GM23338 (cell line): ENCODE results near the gene MMP13. TPM values are rescaled to one million over a fixed set of nuclear protein-coding genes. Genes with fewer than 3 reads are reported as not detected.
A peak's percentile ranks its signal among the peaks of the same experiment; 100 is the strongest.

ENCODE experiments used
- ATAC-seq: fragments of 200-7000 bp; cut with Tn5 transposase; 3 replicates; pipeline ENCODE4 v1.9.1; 2020
- DNase-seq: peaks from one replicate; pipeline ENCODE4 v3.0.0-alpha.2; 2015; ENCODE audit warnings: low spot score
- H2AFZ ChIP-seq: fragments of 200-600 bp; sonication (generic); 2 replicates; pipeline ENCODE4 v1.8.0; 2016; ENCODE audit warnings: antibody characterized with exemption, mild to moderate bottlenecking, moderate library complexity
- H3F3A ChIP-seq: fragments of 200-600 bp; sonication (generic); replicated peaks from 2 replicates; pipeline ENCODE4 v1.8.0; 2017; ENCODE audit warnings: antibody characterized with exemption, mixed run types, low read depth
- H3K27ac ChIP-seq: fragments of 200-600 bp; sonication (generic); 2 replicates; pipeline ENCODE4 v1.6.1; 2016; ENCODE audit warnings: low read depth
- H3K27me3 ChIP-seq: fragments of 200-600 bp; sonication (generic); 2 replicates; pipeline ENCODE4 v1.8.0; 2016; ENCODE audit warnings: mild to moderate bottlenecking, mixed run types, moderate library complexity; ENCODE audit not compliant: insufficient read depth
- H3K36me3 ChIP-seq: fragments of 200-600 bp; sonication (generic); 2 replicates; pipeline ENCODE4 v1.8.0; 2016; ENCODE audit warnings: mild to moderate bottlenecking; ENCODE audit not compliant: insufficient read depth
- H3K4me1 ChIP-seq: fragments of 200-600 bp; sonication (generic); 2 replicates; pipeline ENCODE4 v1.8.0; 2016; ENCODE audit warnings: mild to moderate bottlenecking, moderate library complexity; ENCODE audit not compliant: insufficient read depth
- H3K4me2 ChIP-seq: fragments of 200-600 bp; sonication (generic); 2 replicates; pipeline ENCODE4 v1.7.1; 2017; ENCODE audit warnings: mixed run types
- H3K4me3 ChIP-seq: fragments of 200-600 bp; sonication (generic); 2 replicates; pipeline ENCODE4 v1.6.1; 2016; ENCODE audit warnings: mixed run types
- H3K79me2 ChIP-seq: fragments of 200-600 bp; sonication (generic); replicated peaks from 2 replicates; pipeline ENCODE4 v1.8.0; 2017; ENCODE audit warnings: mild to moderate bottlenecking; ENCODE audit not compliant: insufficient read depth
- H3K9me2 ChIP-seq: fragments of 200-600 bp; sonication (generic); 2 replicates; pipeline ENCODE4 v1.8.0; 2017; ENCODE audit not compliant: insufficient read depth
- H4K20me1 ChIP-seq: fragments of 200-600 bp; sonication (generic); replicated peaks from 2 replicates; pipeline ENCODE4 v1.8.0; 2017; ENCODE audit warnings: mild to moderate bottlenecking; ENCODE audit not compliant: insufficient read depth
- H3K27ac Mint-ChIP-seq: 2 replicates; pipeline ENCODE4 v1.8.0; 2020; ENCODE audit warnings: inconsistent platforms, mild to moderate bottlenecking, moderate library complexity, mixed read lengths
- H3K27me3 Mint-ChIP-seq: 3 replicates; pipeline ENCODE4 v1.8.0; 2022; ENCODE audit warnings: low read depth, mild to moderate bottlenecking, moderate library complexity, mixed read lengths, inconsistent platforms; ENCODE audit not compliant: insufficient read depth, poor library complexity
- H3K36me3 Mint-ChIP-seq: 3 replicates; pipeline ENCODE4 v1.8.0; 2021; ENCODE audit warnings: low read depth, mild to moderate bottlenecking, inconsistent platforms, moderate library complexity, mixed read lengths
- H3K4me1 Mint-ChIP-seq: 3 replicates; pipeline ENCODE4 v1.8.0; 2020; ENCODE audit warnings: mild to moderate bottlenecking, inconsistent platforms, mixed read lengths
- H3K4me3 Mint-ChIP-seq: 3 replicates; pipeline ENCODE4 v1.8.0; 2021; ENCODE audit warnings: moderate library complexity, mild to moderate bottlenecking, inconsistent platforms, mixed read lengths
- H3K9me3 Mint-ChIP-seq: 3 replicates; pipeline ENCODE4 v1.8.0; 2020; ENCODE audit warnings: moderate library complexity, mild to moderate bottlenecking, inconsistent platforms, mixed read lengths
- CREB1 ChIP-seq: fragments of 250-450 bp; sonication (Bioruptor Pico); IDR thresholded peaks from 2 replicates; pipeline ENCODE4 v1.5.0; 2020; ENCODE audit warnings: low read depth, mild to moderate bottlenecking, moderate library complexity
- EZH2 ChIP-seq: fragments of 200-600 bp; sonication (generic); IDR thresholded peaks from one replicate; pipeline ENCODE4 v1.8.0; 2017; ENCODE audit warnings: antibody characterized with exemption, mild to moderate bottlenecking, low read depth; ENCODE audit not compliant: unreplicated experiment
- EZH2phosphoT487 ChIP-seq: fragments of 200-600 bp; sonication (generic); IDR thresholded peaks from one replicate; pipeline ENCODE4 v1.8.1; 2018; ENCODE audit warnings: antibody characterized with exemption; ENCODE audit not compliant: unreplicated experiment
- JUNB ChIP-seq: IDR thresholded peaks from one replicate; pipeline ENCODE4 v1.6.1; 2016; ENCODE audit warnings: antibody characterized with exemption; ENCODE audit not compliant: unreplicated experiment
- POLR2AphosphoS5 ChIP-seq: IDR thresholded peaks from 2 replicates; pipeline ENCODE4 v1.6.1; 2016; ENCODE audit warnings: antibody characterized with exemption, low read depth
- STAT1 ChIP-seq: IDR thresholded peaks from one replicate; pipeline ENCODE4 v1.6.1; 2016; ENCODE audit warnings: antibody characterized with exemption; ENCODE audit not compliant: unreplicated experiment
- ZNF331 ChIP-seq: fragments of 250-450 bp; sonication (Bioruptor Pico); IDR thresholded peaks from 2 replicates; pipeline ENCODE4 v1.5.0; 2020; ENCODE audit warnings: low read depth, mild to moderate bottlenecking, moderate library complexity
- polyA plus RNA-seq: library from polyadenylated mRNA; unstranded; fragments of >200 nt; fragmentation: Nextera tagmentation; extraction: Ambion mirVana; gene quantifications from 2 replicates; pipeline ENCODE4 v1.2.1, GENCODE V29; 2016
- total RNA-seq: library from RNA; depleted of rRNA; stranded (reverse); fragments of >200 nt; shearing (Covaris generic); gene quantifications from 2 replicates; pipeline ENCODE4 v1.2.3, GENCODE V29; 2014
- TF ChIP-seq, protein P1 (sequence below): IDR thresholded peaks from 2 replicates; pipeline ENCODE4 v1.6.1; 2016; ENCODE audit warnings: antibody characterized with exemption
- TF ChIP-seq, protein P2 (sequence below), 2 experiments: fragments of 200-600 bp in 1 of 2; sonication (generic) in 1 of 2; conservative IDR thresholded peaks; 2 replicates each; pipeline versions ENCODE4 v1.5.1 to v1.6.1; 2016 to 2017; ENCODE audit warnings: antibody characterized with exemption in 2 of 2, low read depth in 2 of 2, mild to moderate bottlenecking in 2 of 2, moderate library complexity in 1 of 2

MMP13 gene
- total and polyA plus RNA-seq, 2 experiments from 2014 or later, result not detected

DNA sequence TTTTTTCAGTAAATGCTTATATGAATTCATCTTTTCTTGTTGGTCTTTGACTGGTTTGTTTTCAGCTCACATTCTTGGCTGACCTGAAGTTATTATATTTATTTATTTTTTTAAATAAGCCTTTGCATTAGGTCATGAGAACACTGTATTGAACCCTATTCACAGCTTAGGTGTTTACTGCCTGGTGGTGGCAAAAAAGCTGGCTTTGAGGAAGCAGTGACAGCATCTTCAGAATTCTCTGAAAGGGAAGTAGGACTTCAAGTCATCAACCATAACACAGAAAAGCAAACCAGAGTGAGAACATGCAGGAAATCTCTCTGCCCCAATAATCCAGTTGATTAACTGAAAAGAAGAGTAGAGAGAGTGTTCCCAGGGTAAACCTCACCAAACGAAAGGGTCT is 30.3 kb upstream of the MMP13 start:
- Histone ChIP-seq H4K20me1 (no peaks in the 10 kb centered on the region), H2AFZ (no peak overlapping the region), H3K27ac (no peak overlapping the region), H3K4me1 (no peaks in the 10 kb centered on the region), H3K27me3 (no peaks in the 10 kb centered on the region), H3F3A (no peaks in the 10 kb centered on the region), H3K4me2 (no peak overlapping the region), H3K9me2 (0 out of 2 replicates have a peak, but pooled peaks cover 2% of the 10 kb centered on the region), H3K36me3 (no peaks in the 10 kb centered on the region), H3K4me3 (no peak overlapping the region), H3K79me2 (no peaks in the 10 kb centered on the region)
- TF ChIP-seq JUNB (no peak), ZNF331 (CRISPR knock-in tag) (no peak), POLR2AphosphoS5 (no peak)
- TF ChIP-seq, protein P1, sequence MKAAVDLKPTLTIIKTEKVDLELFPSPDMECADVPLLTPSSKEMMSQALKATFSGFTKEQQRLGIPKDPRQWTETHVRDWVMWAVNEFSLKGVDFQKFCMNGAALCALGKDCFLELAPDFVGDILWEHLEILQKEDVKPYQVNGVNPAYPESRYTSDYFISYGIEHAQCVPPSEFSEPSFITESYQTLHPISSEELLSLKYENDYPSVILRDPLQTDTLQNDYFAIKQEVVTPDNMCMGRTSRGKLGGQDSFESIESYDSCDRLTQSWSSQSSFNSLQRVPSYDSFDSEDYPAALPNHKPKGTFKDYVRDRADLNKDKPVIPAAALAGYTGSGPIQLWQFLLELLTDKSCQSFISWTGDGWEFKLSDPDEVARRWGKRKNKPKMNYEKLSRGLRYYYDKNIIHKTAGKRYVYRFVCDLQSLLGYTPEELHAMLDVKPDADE, result no peak
- ATAC-seq (no peak), DNase-seq (no peak)
- Mint-ChIP-seq H3K9me3 (no peaks in the 10 kb centered on the region; the same call in 2 of the 3 replicates), H3K27me3 (peaks cover 2% of the 10 kb centered on the region), H3K4me1 (peaks cover 8% of the 10 kb centered on the region; the same call in 2 of the 3 replicates), H3K27ac (no peak overlapping the region), H3K36me3 (no peaks in the 10 kb centered on the region), H3K4me3 (no peak overlapping the region)

DNA sequence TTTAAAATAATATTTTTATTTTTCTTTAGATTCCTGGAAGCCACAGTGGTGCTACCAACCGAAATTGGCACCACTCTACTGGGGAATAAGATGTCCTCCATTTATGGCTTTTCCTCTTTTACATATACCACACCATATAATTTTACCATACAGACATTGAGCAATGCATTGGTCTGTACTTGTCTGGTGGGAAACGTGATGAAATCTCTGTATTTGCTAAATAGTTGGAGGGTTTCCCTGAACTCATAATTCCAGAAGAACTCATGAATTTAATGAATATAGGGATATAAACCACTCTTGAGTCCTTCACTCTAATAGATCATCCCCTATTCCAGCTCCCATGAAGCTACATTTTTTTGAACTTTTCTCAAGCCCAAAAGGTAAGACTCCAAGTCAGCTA is 28.0 kb upstream of the MMP13 start:
- no peaks in the 10 kb centered on the region for H3K36me3 ChIP-seq
- ATAC-seq (no peak), DNase-seq (no peak)
- Mint-ChIP-seq H3K4me3 (no peak overlapping the region), H3K27ac (no peak overlapping the region), H3K9me3 (no peaks in the 10 kb centered on the region; the same call in 2 of the 3 replicates), H3K36me3 (no peaks in the 10 kb centered on the region), H3K4me1 (peaks cover 6% of the 10 kb centered on the region; the same call in 2 of the 3 replicates), H3K27me3 (no peaks in the 10 kb centered on the region)
- H3F3A ChIP-seq, result no peaks in the 10 kb centered on the region
- no peaks in the 10 kb centered on the region for H3K4me1 ChIP-seq
- no peak overlapping the region for H3K4me3 ChIP-seq
- H3K27ac ChIP-seq, result no peak overlapping the region
- no peaks in the 10 kb centered on the region for H3K27me3 ChIP-seq
- H3K79me2 ChIP-seq, result no peaks in the 10 kb centered on the region
- TF ChIP-seq, protein P2, sequence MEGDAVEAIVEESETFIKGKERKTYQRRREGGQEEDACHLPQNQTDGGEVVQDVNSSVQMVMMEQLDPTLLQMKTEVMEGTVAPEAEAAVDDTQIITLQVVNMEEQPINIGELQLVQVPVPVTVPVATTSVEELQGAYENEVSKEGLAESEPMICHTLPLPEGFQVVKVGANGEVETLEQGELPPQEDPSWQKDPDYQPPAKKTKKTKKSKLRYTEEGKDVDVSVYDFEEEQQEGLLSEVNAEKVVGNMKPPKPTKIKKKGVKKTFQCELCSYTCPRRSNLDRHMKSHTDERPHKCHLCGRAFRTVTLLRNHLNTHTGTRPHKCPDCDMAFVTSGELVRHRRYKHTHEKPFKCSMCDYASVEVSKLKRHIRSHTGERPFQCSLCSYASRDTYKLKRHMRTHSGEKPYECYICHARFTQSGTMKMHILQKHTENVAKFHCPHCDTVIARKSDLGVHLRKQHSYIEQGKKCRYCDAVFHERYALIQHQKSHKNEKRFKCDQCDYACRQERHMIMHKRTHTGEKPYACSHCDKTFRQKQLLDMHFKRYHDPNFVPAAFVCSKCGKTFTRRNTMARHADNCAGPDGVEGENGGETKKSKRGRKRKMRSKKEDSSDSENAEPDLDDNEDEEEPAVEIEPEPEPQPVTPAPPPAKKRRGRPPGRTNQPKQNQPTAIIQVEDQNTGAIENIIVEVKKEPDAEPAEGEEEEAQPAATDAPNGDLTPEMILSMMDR (conservative IDR thresholded peaks at IDR 0.05; ENCODE audit: low read depth in 2 of 2), result no peak
- TF ChIP-seq STAT1, result no peak
- H4K20me1 ChIP-seq, result no peaks in the 10 kb centered on the region
- H3K9me2 ChIP-seq, result no peaks in the 10 kb centered on the region
- no peak overlapping the region for H3K4me2 ChIP-seq
- H2AFZ ChIP-seq, result no peak overlapping the region

DNA sequence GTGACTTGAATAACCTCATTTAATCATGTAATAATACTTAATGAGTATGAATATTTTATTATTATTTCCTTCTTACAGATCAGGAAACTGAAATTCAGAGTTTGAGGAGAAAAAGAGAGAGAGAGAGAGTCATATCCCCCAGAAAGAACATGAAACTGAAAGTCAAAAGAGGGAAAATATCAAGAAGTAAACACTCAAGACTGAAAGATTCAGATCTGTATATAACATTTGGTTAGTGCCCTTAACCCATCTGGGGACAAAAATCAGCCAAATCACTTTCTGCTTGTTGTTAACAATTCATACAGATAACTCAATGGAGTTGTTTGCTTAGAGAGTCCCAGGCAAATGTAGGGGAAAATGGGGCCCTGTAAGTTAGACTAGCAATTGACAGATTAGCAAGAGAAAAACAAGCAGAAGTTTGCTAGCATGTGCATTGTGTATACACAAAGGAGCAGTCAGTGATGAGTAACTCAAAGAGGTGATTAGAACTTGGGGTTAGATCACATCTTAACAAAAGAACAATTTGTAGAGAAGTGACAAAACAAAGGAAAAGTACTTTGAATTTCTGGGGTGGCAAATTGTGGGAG is 25.9 kb upstream of the MMP13 start:
- H3K36me3 ChIP-seq, result no peaks in the 10 kb centered on the region
- no peak overlapping the region; the same call in 1 of the 2 replicates for H3K4me2 ChIP-seq
- Mint-ChIP-seq H3K27ac (no peak overlapping the region), H3K4me3 (no peak overlapping the region), H3K4me1 (peaks cover 6% of the 10 kb centered on the region; the same call in 2 of the 3 replicates), H3K9me3 (no peaks in the 10 kb centered on the region; the same call in 2 of the 3 replicates), H3K36me3 (no peaks in the 10 kb centered on the region), H3K27me3 (no peaks in the 10 kb centered on the region)
- H3K27ac ChIP-seq, result no peak overlapping the region
- no peaks in the 10 kb centered on the region for H3K9me2 ChIP-seq
- no peaks in the 10 kb centered on the region for H3F3A ChIP-seq
- DNase-seq (peak; percentile 14), ATAC-seq (peak; percentile 44; the same call in 2 of the 3 replicates)
- H3K79me2 ChIP-seq, result no peaks in the 10 kb centered on the region
- no peak overlapping the region for H3K4me3 ChIP-seq
- H3K27me3 ChIP-seq, result no peaks in the 10 kb centered on the region
- H4K20me1 ChIP-seq, result no peaks in the 10 kb centered on the region
- no peaks in the 10 kb centered on the region for H3K4me1 ChIP-seq
- H2AFZ ChIP-seq, result 0 out of 2 replicates have a peak overlapping the region, but pooled peaks have one; percentile 33
- TF ChIP-seq CREB1 (CRISPR knock-in tag) (no peak), EZH2 (no peak), POLR2AphosphoS5 (no peak), ZNF331 (CRISPR knock-in tag) (no peak), EZH2phosphoT487 (no peak), STAT1 (no peak)
- TF ChIP-seq, protein P1, result no peak
